GM12874 (cell line): ENCODE measurements around the gene PSIP1.

Experiments
- CTCF ChIP-seq: IDR thresholded peaks from 2 replicates; pipeline ENCODE4 v1.5.1; 2011; ENCODE audit warnings: low read depth, mild to moderate bottlenecking, control low read depth, low read length, moderate library complexity; ENCODE audit not compliant: insufficient read depth

PSIP1 gene

GRCh38 chr9:15519831-15520230 is 9.1 kb upstream of the PSIP1 start:
- TF ChIP-seq CTCF, result no peak

GRCh38 chr9:15513335-15513734 is 2.6 kb upstream of the PSIP1 start:
- 0 out of 2 replicates have a peak, but pooled peaks have one; percentile 25 for TF ChIP-seq CTCF

- TF ChIP-seq CTCF, result no peak
These were observed 2.1 kb upstream of the PSIP1 start for GRCh38 chr9:15512889-15513288.

GRCh38 chr9:15512204-15512603 is 1.4 kb upstream of the PSIP1 start:
- no peak for TF ChIP-seq CTCF

GRCh38 chr9:15509931-15510788 is 610 bp downstream of the PSIP1 start:
- no peak for TF ChIP-seq CTCF

GRCh38 chr9:15505921-15506320 is 4.8 kb downstream of the PSIP1 start:
- TF ChIP-seq CTCF, result peak; percentile 15; the same call in 1 of the 2 replicates

- TF ChIP-seq CTCF, result no peak
These were observed 9.0 kb downstream of the PSIP1 start for GRCh38 chr9:15501803-15502202.
